ENCODE measurements around the gene WDR70.

GRCh38 chr5:37571985-37572384 lies 192.9 kb downstream of the WDR70 start:
- no peak for TF ChIP-seq CTCF (conservative IDR thresholded peaks at IDR 0.05; ENCODE audit: low read depth, low read length)
- TF ChIP-seq EZH2 (IDR thresholded peaks at IDR 0.05; ENCODE audit: low read length, unreplicated experiment), result no peak
- TF ChIP-seq EZH2phosphoT487 (IDR thresholded peaks at IDR 0.05; ENCODE audit: borderline replicate concordance, low read length), result no peak
